ENCODE data around the gene CDH23. TPM values are rescaled to one million over a fixed set of nuclear protein-coding genes. Genes with fewer than 3 reads are reported as not detected.

The CDH23 gene
- total and polyA plus RNA-seq, 9 of the 15 experiments (the other 6 are each of a cell fraction or from before 2014, with no cell fraction given): 0.18 to 1.2 (median 0.47) TPM

DNA sequence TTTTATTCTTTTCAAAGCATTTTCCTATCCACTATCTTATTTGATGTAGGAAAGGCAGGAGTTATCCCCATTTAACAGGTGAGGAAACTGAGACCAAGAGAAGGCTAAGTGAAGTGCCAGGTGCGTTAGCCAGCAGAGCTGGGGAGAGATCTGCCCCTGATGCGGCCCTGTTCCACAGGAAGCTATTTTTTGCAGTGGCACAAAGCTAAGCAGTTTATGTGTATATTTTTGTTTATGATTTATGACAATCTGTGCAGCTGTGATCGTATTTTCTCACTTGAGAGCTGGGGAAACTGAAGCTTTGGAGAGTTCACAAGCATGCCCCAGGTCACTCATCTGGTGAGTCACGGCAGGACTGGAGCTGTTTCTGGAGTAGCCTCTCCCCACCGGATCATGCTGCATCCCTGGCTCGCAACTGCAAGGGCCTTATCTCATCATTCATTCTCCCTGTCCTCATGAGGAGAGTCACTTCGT lies 38.9 kb upstream of the CDH23 start:
- CTCF ChIA-PET (ENCODE audit: low intra/inter-chr PET ratio): no interaction called here
- TF ChIP-seq TBP (optimal IDR thresholded peaks at IDR 0.05; ENCODE audit: low read depth, low read length): no peak
- TF ChIP-seq, protein P1, sequence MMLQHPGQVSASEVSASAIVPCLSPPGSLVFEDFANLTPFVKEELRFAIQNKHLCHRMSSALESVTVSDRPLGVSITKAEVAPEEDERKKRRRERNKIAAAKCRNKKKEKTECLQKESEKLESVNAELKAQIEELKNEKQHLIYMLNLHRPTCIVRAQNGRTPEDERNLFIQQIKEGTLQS (IDR thresholded peaks at IDR 0.05): peak; percentile 68
- TF ChIP-seq, protein P1 (CRISPR knock-in tag; conservative IDR thresholded peaks at IDR 0.05): no peak
- TF ChIP-seq RFX5 (IDR thresholded peaks at IDR 0.05; ENCODE audit: low read depth, low read length): no peak
- 0 out of 2 replicates have a peak, but pooled peaks have one; percentile 12 for TF ChIP-seq ZNF316 (IDR thresholded peaks at IDR 0.05)
- TF ChIP-seq, protein P2, sequence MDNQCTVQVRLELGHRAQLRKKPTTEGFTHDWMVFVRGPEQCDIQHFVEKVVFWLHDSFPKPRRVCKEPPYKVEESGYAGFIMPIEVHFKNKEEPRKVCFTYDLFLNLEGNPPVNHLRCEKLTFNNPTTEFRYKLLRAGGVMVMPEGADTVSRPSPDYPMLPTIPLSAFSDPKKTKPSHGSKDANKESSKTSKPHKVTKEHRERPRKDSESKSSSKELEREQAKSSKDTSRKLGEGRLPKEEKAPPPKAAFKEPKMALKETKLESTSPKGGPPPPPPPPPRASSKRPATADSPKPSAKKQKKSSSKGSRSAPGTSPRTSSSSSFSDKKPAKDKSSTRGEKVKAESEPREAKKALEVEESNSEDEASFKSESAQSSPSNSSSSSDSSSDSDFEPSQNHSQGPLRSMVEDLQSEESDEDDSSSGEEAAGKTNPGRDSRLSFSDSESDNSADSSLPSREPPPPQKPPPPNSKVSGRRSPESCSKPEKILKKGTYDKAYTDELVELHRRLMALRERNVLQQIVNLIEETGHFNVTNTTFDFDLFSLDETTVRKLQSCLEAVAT (IDR thresholded peaks at IDR 0.05): no peak
- peak; percentile 77 for TF ChIP-seq MEIS2 (IDR thresholded peaks at IDR 0.05; ENCODE audit: partially characterized antibody)
- peak; percentile 62; the same call in 1 of the 2 replicates for TF ChIP-seq CTBP1 (IDR thresholded peaks at IDR 0.05; ENCODE audit: borderline replicate concordance)
- TF ChIP-seq, protein P3, sequence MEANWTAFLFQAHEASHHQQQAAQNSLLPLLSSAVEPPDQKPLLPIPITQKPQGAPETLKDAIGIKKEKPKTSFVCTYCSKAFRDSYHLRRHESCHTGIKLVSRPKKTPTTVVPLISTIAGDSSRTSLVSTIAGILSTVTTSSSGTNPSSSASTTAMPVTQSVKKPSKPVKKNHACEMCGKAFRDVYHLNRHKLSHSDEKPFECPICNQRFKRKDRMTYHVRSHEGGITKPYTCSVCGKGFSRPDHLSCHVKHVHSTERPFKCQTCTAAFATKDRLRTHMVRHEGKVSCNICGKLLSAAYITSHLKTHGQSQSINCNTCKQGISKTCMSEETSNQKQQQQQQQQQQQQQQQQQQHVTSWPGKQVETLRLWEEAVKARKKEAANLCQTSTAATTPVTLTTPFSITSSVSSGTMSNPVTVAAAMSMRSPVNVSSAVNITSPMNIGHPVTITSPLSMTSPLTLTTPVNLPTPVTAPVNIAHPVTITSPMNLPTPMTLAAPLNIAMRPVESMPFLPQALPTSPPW (CRISPR knock-in tag; IDR thresholded peaks at IDR 0.05): 0 out of 2 replicates have a peak, but pooled peaks have one; percentile 21
- TF ChIP-seq CBFA2T2 (conservative IDR thresholded peaks at IDR 0.05): peak; percentile 28; the same call in 1 of the 2 replicates
- peak; percentile 88 for TF ChIP-seq FOSL1 (tag; conservative IDR thresholded peaks at IDR 0.05)
- TF ChIP-seq NR1H2 (CRISPR knock-in tag; IDR thresholded peaks at IDR 0.05): 0 out of 2 replicates have a peak, but pooled peaks have one; percentile 52
- TF ChIP-seq, protein P4, sequence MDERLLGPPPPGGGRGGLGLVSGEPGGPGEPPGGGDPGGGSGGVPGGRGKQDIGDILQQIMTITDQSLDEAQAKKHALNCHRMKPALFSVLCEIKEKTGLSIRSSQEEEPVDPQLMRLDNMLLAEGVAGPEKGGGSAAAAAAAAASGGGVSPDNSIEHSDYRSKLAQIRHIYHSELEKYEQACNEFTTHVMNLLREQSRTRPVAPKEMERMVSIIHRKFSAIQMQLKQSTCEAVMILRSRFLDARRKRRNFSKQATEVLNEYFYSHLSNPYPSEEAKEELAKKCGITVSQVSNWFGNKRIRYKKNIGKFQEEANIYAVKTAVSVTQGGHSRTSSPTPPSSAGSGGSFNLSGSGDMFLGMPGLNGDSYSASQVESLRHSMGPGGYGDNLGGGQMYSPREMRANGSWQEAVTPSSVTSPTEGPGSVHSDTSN (CRISPR knock-in tag; IDR thresholded peaks at IDR 0.05; ENCODE audit: low read depth): no peak
- TF ChIP-seq, protein P4 (tag; conservative IDR thresholded peaks at IDR 0.05; ENCODE audit: low read depth): peak; percentile 85
- TF ChIP-seq ATF7 (IDR thresholded peaks at IDR 0.05): peak; percentile 21; the same call in 1 of the 2 replicates
- TF ChIP-seq ATF1 (CRISPR knock-in tag; IDR thresholded peaks at IDR 0.05): no peak
- 0 out of 2 replicates have a peak, but pooled peaks have one; percentile 13 for TF ChIP-seq ATF1 (tag; IDR thresholded peaks at IDR 0.05)
- no peak for TF ChIP-seq HMG20B (CRISPR knock-in tag; IDR thresholded peaks at IDR 0.05)

More for the DNA sequence above, 38.9 kb upstream of the CDH23 start:
- peak overlapping the region in 1 of 2 experiments; percentile 57; a peak in 1 of 4 replicates for H3K9ac ChIP-seq (ENCODE audit: insufficient read depth in 1 of 2, low read depth in 2 of 2, low read length in 2 of 2)
- H3K27ac ChIP-seq (ENCODE audit: extremely low read depth, low read depth, low read length): peak overlapping the region; percentile 22; the same call in 1 of the 3 replicates
- in situ Hi-C loops (cut with MboI): no loop called here
- peaks cover 24 to 26% of the 10 kb centered on the region in 2 experiments for H3K4me1 ChIP-seq (replicated peaks in 1 of 2; ENCODE audit: control insufficient read depth in 2 of 2, insufficient read depth in 2 of 2, low read length in 2 of 2)
- H3K9me3 ChIP-seq (replicated peaks; ENCODE audit: control insufficient read depth, insufficient read depth, low read depth, low read length): no peaks in the 10 kb centered on the region
- H3K4me2 ChIP-seq (ENCODE audit: insufficient read depth, low read length): no peak overlapping the region; the same call in 1 of the 2 replicates
- peaks cover 11% of the 10 kb centered on the region; the same call in 1 of the 3 replicates for H3K36me3 ChIP-seq (ENCODE audit: control insufficient read depth, insufficient read depth, low read length)
- DNase-seq (ENCODE audit: extremely low read depth in 1 of 4, low spot score in 3 of 4): peak; percentile 70 to 83 (median 76)
- H2AFZ ChIP-seq (ENCODE audit: low read depth, low read length): no peak overlapping the region
- POLR2A ChIA-PET: interaction anchor here (0.6 to 2.9 kb wide), 13 partner anchors 8 to 1075 kb away, joined by 3 to 11 read pairs (median 3); partner anchors contain the start of genes CDH23 and SLC29A3
- H3K27me3 ChIP-seq (ENCODE audit: control insufficient read depth in 2 of 2, insufficient read depth in 2 of 2, low read length in 2 of 2): no peaks in the 10 kb centered on the region
- H3K79me2 ChIP-seq (ENCODE audit: control insufficient read depth, insufficient read depth, low read length): no peaks in the 10 kb centered on the region
- H4K20me1 ChIP-seq (replicated peaks; ENCODE audit: control insufficient read depth, insufficient read depth, low read length): no peaks in the 10 kb centered on the region
- H3K4me3 ChIP-seq: no peak overlapping the region
- WGBS (ENCODE audit: insufficient coverage, low coverage, missing lambda C conversion rate): 32% methylated on average over 7 of the region's 7 CpGs
- BruUV-seq (replicated peaks): no TSS peak
- peak; percentile 73 for ATAC-seq
- intact Hi-C loops (cut with micrococcal nuclease): no loop called here
- peak; percentile 89 for FAIRE-seq
- H3K9me1 ChIP-seq (ENCODE audit: control insufficient read depth, insufficient read depth, low read length): no peaks in the 10 kb centered on the region
